IMR-90 (cell line): ENCODE data around the gene SKAP1. TPM values are rescaled to one million over a fixed set of nuclear protein-coding genes. Genes with fewer than 3 reads are reported as not detected.

Source experiments
- ATAC-seq: fragments of 200-7000 bp; cut with Tn5 transposase; 2 replicates; pipeline ENCODE4 v1.9.1; 2020; ENCODE audit warnings: low read depth, mild to moderate bottlenecking, moderate library complexity
- BruUV-seq: library from RNA; stranded (reverse); fragments of 400-500 nt; replicated peaks from 2 replicates; lab custom pipeline; 2021; lab: Mats Ljungman, UMichigan
- CTCF ChIA-PET: fragments of 300-600 bp; formaldehyde crosslinking; extraction: SDS; loops from one replicate; lab custom pipeline; 2021; ENCODE audit warnings: antibody characterized with exemption; lab: Yijun Ruan, JAX
- POLR2A ChIA-PET: fragments of 300-600 bp; sonication (Branson Sonifier 250); formaldehyde crosslinking; loops from one replicate; lab custom pipeline; 2022; ENCODE audit warnings: antibody characterized with exemption; ENCODE audit not compliant: unreplicated experiment; lab: Charles Lee
- DNase-seq: peaks from one replicate; pipeline ENCODE4 v3.0.0; 2013
- H2AFZ ChIP-seq: replicated peaks from 2 replicates; pipeline ENCODE3; 2013; ENCODE audit warnings: low read length, mild to moderate bottlenecking; ENCODE audit not compliant: poor library complexity
- H2AK5ac ChIP-seq: 2 replicates; pipeline ENCODE4 v1.6.1; 2013; ENCODE audit warnings: low read depth, low read length, inconsistent platforms
- H2AK9ac ChIP-seq: replicated peaks from 2 replicates; pipeline ENCODE3; 2013; ENCODE audit warnings: mild to moderate bottlenecking, low read depth, low read length, moderate library complexity; ENCODE audit not compliant: poor library complexity
- H2BK120ac ChIP-seq: 2 replicates; pipeline ENCODE4 v1.6.1; 2013; ENCODE audit warnings: low read depth, low read length, inconsistent platforms
- H2BK15ac ChIP-seq: 3 replicates; pipeline ENCODE4 v1.6.1; 2013; ENCODE audit warnings: low read depth, low read length, inconsistent platforms
- H2BK20ac ChIP-seq: 2 replicates; pipeline ENCODE4 v1.6.1; 2013; ENCODE audit warnings: low read depth, mild to moderate bottlenecking, inconsistent platforms, low read length, moderate library complexity
- H2BK5ac ChIP-seq: 2 replicates; pipeline ENCODE4 v1.6.1; 2013; ENCODE audit warnings: mild to moderate bottlenecking, low read depth, low read length, inconsistent platforms; ENCODE audit not compliant: poor library complexity, severe bottlenecking
- H3K14ac ChIP-seq: replicated peaks from 2 replicates; pipeline ENCODE4 v1.6.1; 2013; ENCODE audit warnings: low read depth, low read length, inconsistent platforms
- H3K18ac ChIP-seq: 2 replicates; pipeline ENCODE4 v1.6.1; 2013; ENCODE audit warnings: low read depth, low read length, control low read depth
- H3K23ac ChIP-seq: 2 replicates; pipeline ENCODE4 v1.6.1; 2013; ENCODE audit warnings: low read depth, low read length, inconsistent platforms
- H3K27ac ChIP-seq: 2 replicates; pipeline ENCODE4 v1.5.1; 2013; ENCODE audit warnings: mild to moderate bottlenecking, control low read depth, low read length; ENCODE audit not compliant: insufficient read depth
- H3K27me3 ChIP-seq: 2 replicates; pipeline ENCODE4 v1.6.1; 2013; ENCODE audit warnings: low read length; ENCODE audit not compliant: control insufficient read depth, insufficient read depth
- H3K36me3 ChIP-seq: 2 replicates; pipeline ENCODE4 v1.6.1; 2013; ENCODE audit warnings: low read length, mixed read lengths; ENCODE audit not compliant: control insufficient read depth, insufficient read depth
- H3K4ac ChIP-seq: 2 replicates; pipeline ENCODE4 v1.6.1; 2013; ENCODE audit warnings: low read depth, low read length, inconsistent platforms
- H3K4me1 ChIP-seq: 2 replicates; pipeline ENCODE4 v1.6.1; 2013; ENCODE audit warnings: low read length, mixed read lengths; ENCODE audit not compliant: control insufficient read depth, insufficient read depth
- H3K4me2 ChIP-seq: 2 replicates; pipeline ENCODE4 v1.6.1; 2013; ENCODE audit warnings: low read depth, mild to moderate bottlenecking, control low read depth, low read length, moderate library complexity
- H3K4me3 ChIP-seq: 2 replicates; pipeline ENCODE4 v1.5.1; 2013; ENCODE audit warnings: low read depth, mild to moderate bottlenecking, control low read depth, low read length, moderate library complexity; ENCODE audit not compliant: insufficient read depth
- H3K56ac ChIP-seq: 2 replicates; pipeline ENCODE4 v1.6.1; 2013; ENCODE audit warnings: low read length, inconsistent platforms; ENCODE audit not compliant: insufficient read depth; ENCODE audit errors: extremely low read depth
- H3K79me1 ChIP-seq, 2 experiments: 2 replicates each; pipeline ENCODE4 v1.6.1; 2013; ENCODE audit warnings: low read length in 2 of 2, inconsistent platforms in 1 of 2, low read depth in 1 of 2
- H3K9ac ChIP-seq: 2 replicates; pipeline ENCODE4 v1.6.1; 2013; ENCODE audit warnings: low read depth, low read length, control low read depth
- H3K9me1 ChIP-seq: 2 replicates; pipeline ENCODE4 v1.6.1; 2013; ENCODE audit warnings: low read length, inconsistent platforms; ENCODE audit not compliant: insufficient read depth
- H3K9me3 ChIP-seq: 2 replicates; pipeline ENCODE4 v1.6.1; 2013; ENCODE audit warnings: low read length; ENCODE audit not compliant: control insufficient read depth, insufficient read depth
- H4K20me1 ChIP-seq: 2 replicates; pipeline ENCODE4 v1.6.1; 2013; ENCODE audit warnings: low read length, inconsistent platforms; ENCODE audit not compliant: insufficient read depth
- H4K5ac ChIP-seq: 2 replicates; pipeline ENCODE4 v1.6.1; 2013; ENCODE audit warnings: mild to moderate bottlenecking, low read depth, low read length, control low read depth
- H4K8ac ChIP-seq, 2 experiments: 2 replicates each; pipeline ENCODE4 v1.6.1; 2013; ENCODE audit warnings: low read depth in 2 of 2, low read length in 2 of 2, control low read depth in 1 of 2, inconsistent platforms in 1 of 2
- H4K91ac ChIP-seq: 2 replicates; pipeline ENCODE4 v1.6.1; 2013; ENCODE audit warnings: low read depth, low read length, inconsistent platforms; ENCODE audit not compliant: insufficient read depth
- BHLHE40 ChIP-seq: fragments of 150-350 bp; IDR thresholded peaks from 2 replicates; pipeline ENCODE4 v1.6.1; 2016; ENCODE audit warnings: mild to moderate bottlenecking, low read depth, low read length
- CHD1 ChIP-seq: IDR thresholded peaks from 2 replicates; pipeline ENCODE4 v1.6.1; 2012; ENCODE audit warnings: low read depth, low read length, improper control_type of control experiment
- CTCF ChIP-seq: conservative IDR thresholded peaks from 2 replicates; pipeline ENCODE4 v1.5.1; 2012; ENCODE audit warnings: mild to moderate bottlenecking, low read depth, low read length, improper control_type of control experiment
- FOS ChIP-seq: fragments of 150-350 bp; IDR thresholded peaks from 2 replicates; pipeline ENCODE4 v1.6.1; 2016; ENCODE audit warnings: low read depth, low read length
- MAFK ChIP-seq: IDR thresholded peaks from 2 replicates; pipeline ENCODE4 v1.6.1; 2012; ENCODE audit warnings: low read depth, low read length, improper control_type of control experiment
- MXI1 ChIP-seq: IDR thresholded peaks from 2 replicates; pipeline ENCODE4 v1.6.1; 2012; ENCODE audit warnings: low read depth, mild to moderate bottlenecking, low read length, moderate library complexity, borderline replicate concordance
- NFE2L2 ChIP-seq: fragments of 150-350 bp; IDR thresholded peaks from 2 replicates; pipeline ENCODE4 v1.6.1; 2016; ENCODE audit warnings: low read depth, mild to moderate bottlenecking, low read length
- POLR2A ChIP-seq: IDR thresholded peaks from 2 replicates; pipeline ENCODE4 v1.6.1; 2012; ENCODE audit warnings: mild to moderate bottlenecking, low read depth, low read length
- RAD21 ChIP-seq: IDR thresholded peaks from 2 replicates; pipeline ENCODE4 v1.6.1; 2012; ENCODE audit warnings: low read length, improper control_type of control experiment
- RFX5 ChIP-seq: IDR thresholded peaks from 2 replicates; pipeline ENCODE4 v1.8.0; 2012; ENCODE audit warnings: low read depth, mild to moderate bottlenecking, low read length, moderate library complexity
- SMC3 ChIP-seq: fragments of 150-350 bp; IDR thresholded peaks from 2 replicates; pipeline ENCODE4 v1.6.1; 2016; ENCODE audit warnings: low read depth, mild to moderate bottlenecking, antibody characterized with exemption, low read length, moderate library complexity
- WGBS, 2 experiments: methylation state at CpG; one replicate each; pipeline versions ENCODE4 v1.1.5 to v1.1.7; 2013; ENCODE audit warnings: missing lambda C conversion rate in 2 of 2; ENCODE audit not compliant: insufficient read length in 1 of 2; ENCODE audit errors: extremely low coverage in 2 of 2; 5-methylcytosine and 5-hydroxymethylcytosine counted together
- dilution Hi-C: fragments of 300-500 bp; cut with HindIII; formaldehyde crosslinking; loops from one replicate; pipeline ENCODE4 v1.14.3; 2018; ENCODE audit warnings: low sequenced_read_pairs; ENCODE audit not compliant: unreplicated experiment
- in situ Hi-C: fragments of 300-500 bp; cut with MboI; formaldehyde crosslinking; loops from 3 replicates; pipeline ENCODE4 v1.14.3; 2019; ENCODE audit warnings: low sequenced_read_pairs, inconsistent platforms, mixed read lengths
- intact Hi-C: fragments of 100-400 bp; cut with micrococcal nuclease; formaldehyde crosslinking; loops from 2 replicates; pipeline ENCODE4 v1.10.0; 2022
- polyA plus RNA-seq, 3 experiments: library from polyadenylated mRNA; depleted of rRNA; stranded (reverse); fragments of >200 nt; gene quantifications; 2 replicates each; pipeline ENCODE4 v1.2.3, GENCODE V29; 2012; ENCODE audit warnings: low replicate concordance in 1 of 3
- total RNA-seq: library from RNA; depleted of rRNA; stranded (reverse); fragments of >200 nt; gene quantifications from 2 replicates; pipeline ENCODE4 v1.2.3, GENCODE V29; 2012
- TF ChIP-seq, protein P1 (sequence below): fragments of 150-350 bp; IDR thresholded peaks from 2 replicates; pipeline ENCODE4 v1.6.1; 2017; ENCODE audit warnings: mild to moderate bottlenecking, antibody characterized with exemption, low read length, low read depth

Gene SKAP1
- total and polyA plus RNA-seq, 2 of the 4 experiments (the other 2 are of a cell fraction) = not detected

DNA sequence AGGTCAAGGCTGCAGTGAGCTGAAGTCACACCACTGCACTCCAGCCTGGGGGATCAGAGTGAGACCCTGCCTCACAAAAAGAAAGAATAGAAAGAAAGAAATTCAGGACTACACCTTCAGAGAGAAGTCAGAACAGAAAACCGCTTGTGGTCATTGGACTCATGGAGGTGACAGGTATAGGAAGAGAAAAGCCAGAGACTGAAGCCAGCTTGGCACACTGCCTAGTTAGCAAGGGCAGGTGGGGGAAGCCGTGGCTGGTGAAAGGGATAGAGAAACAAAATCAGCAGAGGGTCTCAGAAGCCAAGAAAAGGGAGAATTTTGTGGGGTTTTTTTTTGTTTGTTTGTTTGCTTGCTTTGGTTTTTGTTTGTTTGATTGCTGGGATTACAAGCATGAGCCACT is 32.9 kb upstream of the SKAP1 start:
- no peaks in the 10 kb centered on the region for H3K36me3 ChIP-seq
- H2AFZ ChIP-seq = no peak overlapping the region
- H3K56ac ChIP-seq = no peak overlapping the region
- in situ Hi-C loops = no loop called here
- intact Hi-C loops = no loop called here
- peaks cover 38% of the 10 kb centered on the region for H3K27me3 ChIP-seq
- no peaks in the 10 kb centered on the region for H3K4me1 ChIP-seq
- H2BK120ac ChIP-seq = no peak overlapping the region
- CTCF ChIA-PET = no interaction called here
- no peak overlapping the region for H3K4me3 ChIP-seq
- no peak overlapping the region for H4K5ac ChIP-seq
- DNase-seq (no peak), ATAC-seq (no peak)
- no peak overlapping the region for H2BK20ac ChIP-seq
- no peaks in the 10 kb centered on the region for H3K9me1 ChIP-seq
- no peak overlapping the region for H2AK9ac ChIP-seq
- H3K4ac ChIP-seq = no peak overlapping the region
- H2BK15ac ChIP-seq = no peak overlapping the region
- H3K14ac ChIP-seq = no peak overlapping the region
- no peak overlapping the region for H3K4me2 ChIP-seq
- H2AK5ac ChIP-seq = no peak overlapping the region
- H3K9ac ChIP-seq = no peak overlapping the region
- no peak for TF ChIP-seq CHD1
- TF ChIP-seq BHLHE40 = no peak
- TF ChIP-seq RFX5 = no peak
- TF ChIP-seq, protein P1, sequence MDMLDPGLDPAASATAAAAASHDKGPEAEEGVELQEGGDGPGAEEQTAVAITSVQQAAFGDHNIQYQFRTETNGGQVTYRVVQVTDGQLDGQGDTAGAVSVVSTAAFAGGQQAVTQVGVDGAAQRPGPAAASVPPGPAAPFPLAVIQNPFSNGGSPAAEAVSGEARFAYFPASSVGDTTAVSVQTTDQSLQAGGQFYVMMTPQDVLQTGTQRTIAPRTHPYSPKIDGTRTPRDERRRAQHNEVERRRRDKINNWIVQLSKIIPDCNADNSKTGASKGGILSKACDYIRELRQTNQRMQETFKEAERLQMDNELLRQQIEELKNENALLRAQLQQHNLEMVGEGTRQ = no peak
- TF ChIP-seq MXI1 = no peak
- TF ChIP-seq RAD21 = no peak
- TF ChIP-seq POLR2A = no peak
- no peak for TF ChIP-seq FOS
- no peak for TF ChIP-seq NFE2L2
- TF ChIP-seq SMC3 = no peak
- no peak for TF ChIP-seq MAFK
- TF ChIP-seq CTCF = no peak
- H4K8ac ChIP-seq = no peak overlapping the region
- H4K91ac ChIP-seq = no peak overlapping the region
- dilution Hi-C loops = no loop called here
- no peaks in the 10 kb centered on the region for H3K79me1 ChIP-seq
- BruUV-seq = no TSS peak
- WGBS, 2 experiments = no CpG with 5 or more reads among the region's 2 CpGs
- H3K9me3 ChIP-seq = no peaks in the 10 kb centered on the region; the same call in 1 of the 2 replicates
- no peak overlapping the region for H3K18ac ChIP-seq
- no peaks in the 10 kb centered on the region for H4K20me1 ChIP-seq
- no peak overlapping the region for H3K23ac ChIP-seq
- POLR2A ChIA-PET = interaction anchor here (0.6 kb wide), 1 partner anchor 78 kb away, joined by 7 read pairs; no protein-coding TSS in a partner anchor
- no peak overlapping the region for H2BK5ac ChIP-seq
- H3K27ac ChIP-seq = no peak overlapping the region
